Stimulated activated CD8-positive, alpha-beta memory T cell treated with anti-CD3 and anti-CD28 coated beads, Interleukin-7, amount 100 ng/mL, for 24 hours (primary cell): ENCODE data around the gene PRDM10.

Experiments
- DNase-seq: peaks from one replicate; pipeline ENCODE4 v3.0.0-alpha.2; 2020; ENCODE audit warnings: low read depth

The PRDM10 gene

DNA sequence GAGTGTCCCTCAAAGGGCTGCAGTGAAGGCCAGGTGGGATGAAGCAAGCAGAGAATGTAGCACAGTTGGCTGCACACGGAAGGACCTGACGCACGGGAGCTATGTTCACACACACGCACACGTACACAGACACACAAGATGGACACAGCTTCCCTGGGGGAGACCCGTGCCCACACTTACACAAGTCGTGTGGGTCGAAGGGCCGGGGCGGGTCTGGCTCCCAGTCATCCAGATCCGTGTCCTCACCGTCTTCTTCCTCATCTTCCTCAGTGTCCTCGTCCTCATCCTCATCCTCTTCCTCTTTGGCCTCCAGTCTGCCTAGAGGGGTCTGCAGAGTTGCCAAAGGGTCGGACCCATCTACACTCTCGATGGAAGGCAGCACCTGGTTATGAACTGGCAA lies 55.7 kb downstream of the PRDM10 start:
- no peak for DNase-seq

DNA sequence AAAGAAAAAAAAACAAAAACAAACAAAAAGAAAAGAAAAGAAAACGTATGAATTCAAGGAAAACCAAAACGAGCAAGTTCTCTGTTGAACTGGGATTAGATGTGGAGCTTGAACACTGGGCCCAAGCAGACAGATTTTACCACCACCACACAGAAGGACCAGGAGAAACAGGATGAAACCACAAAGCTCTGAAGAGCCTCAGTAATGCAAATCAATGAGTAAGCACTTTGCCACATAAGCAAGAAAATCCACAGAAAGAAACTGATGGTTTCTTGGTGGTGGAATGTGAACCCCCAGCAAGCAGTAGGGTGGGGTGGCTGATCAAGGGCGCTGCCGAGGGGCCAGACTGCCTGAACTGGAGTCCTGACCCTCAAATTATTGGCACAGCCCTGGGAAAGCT lies 56.4 kb downstream of the PRDM10 start:
- DNase-seq, result no peak

DNA sequence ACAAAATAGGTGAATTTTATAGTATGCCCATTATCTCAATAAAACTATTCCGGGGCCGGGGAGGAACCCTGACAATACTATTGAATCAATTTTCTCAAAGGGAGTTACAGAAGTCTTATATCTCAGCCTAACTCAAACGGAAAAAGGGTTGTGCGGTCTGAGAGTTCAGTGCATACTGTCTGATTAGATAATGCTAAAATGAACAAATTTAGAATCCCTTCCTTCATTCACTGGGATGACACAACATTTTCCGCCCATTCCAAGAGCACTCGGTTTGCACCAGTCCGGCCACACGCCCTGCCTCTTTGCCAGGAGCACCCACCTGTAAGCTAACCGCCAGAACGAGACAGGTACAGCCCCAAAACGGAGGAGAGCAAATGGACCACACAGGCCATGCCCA lies 57.3 kb downstream of the PRDM10 start:
- no peak for DNase-seq

DNA sequence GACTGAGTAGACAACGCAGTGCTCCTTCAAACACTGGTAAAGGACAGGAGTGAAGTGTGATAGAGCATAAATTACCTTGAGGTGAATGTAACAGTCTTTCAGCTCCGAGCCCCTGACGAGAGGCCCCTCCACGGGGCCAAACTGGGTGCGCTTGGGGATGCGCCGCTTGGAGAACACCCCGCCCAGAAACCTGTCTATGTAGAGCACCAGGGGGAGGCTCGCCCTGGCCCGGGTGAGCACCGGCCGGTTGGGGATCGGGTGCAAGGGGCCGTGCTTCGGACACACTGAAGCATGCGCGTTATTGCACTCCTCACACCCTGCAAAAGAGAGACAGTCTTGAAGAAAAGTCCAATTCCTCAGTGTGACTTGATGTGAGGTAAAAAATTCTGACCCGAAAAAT lies 57.9 kb downstream of the PRDM10 start:
- no peak for DNase-seq

DNA sequence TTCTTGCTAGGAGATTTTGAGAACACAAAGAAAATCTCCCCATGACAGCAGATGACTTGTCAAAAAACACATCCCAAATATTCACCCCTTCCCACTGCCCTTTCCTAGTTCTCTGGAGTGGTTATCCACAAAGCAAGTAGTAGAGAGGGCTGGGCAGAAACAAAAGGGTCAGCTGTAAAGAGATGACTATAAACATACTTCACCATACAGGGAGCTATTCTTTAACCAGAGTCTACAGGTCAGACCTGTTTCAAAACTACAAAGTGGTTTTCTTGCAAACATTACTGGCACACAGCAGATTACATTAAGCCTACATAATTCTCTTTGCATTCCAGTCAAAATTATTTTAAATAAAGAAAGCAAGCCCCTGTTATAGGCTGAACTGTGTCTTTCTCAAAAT lies 59.6 kb downstream of the PRDM10 start:
- DNase-seq, result no peak

DNA sequence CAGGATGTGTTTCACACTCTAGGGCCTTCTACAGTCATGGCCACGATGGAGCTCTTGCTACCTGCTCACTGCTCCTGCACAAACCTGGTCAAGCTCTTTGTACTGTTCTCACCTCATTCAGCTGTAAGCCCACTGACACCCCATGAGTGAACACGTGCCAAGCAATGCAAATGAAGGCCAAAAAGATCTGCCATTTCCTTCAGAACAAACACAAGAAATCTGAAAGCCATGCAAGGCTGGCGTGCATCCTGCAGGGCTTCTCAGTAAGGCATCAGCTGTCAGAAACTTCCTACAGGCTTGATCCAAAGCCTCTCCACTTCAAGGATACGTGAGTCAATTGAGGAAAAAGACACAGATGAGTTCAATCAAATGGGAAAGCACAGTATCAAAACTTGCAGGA lies 63.1 kb downstream of the PRDM10 start:
- DNase-seq, result no peak

DNA sequence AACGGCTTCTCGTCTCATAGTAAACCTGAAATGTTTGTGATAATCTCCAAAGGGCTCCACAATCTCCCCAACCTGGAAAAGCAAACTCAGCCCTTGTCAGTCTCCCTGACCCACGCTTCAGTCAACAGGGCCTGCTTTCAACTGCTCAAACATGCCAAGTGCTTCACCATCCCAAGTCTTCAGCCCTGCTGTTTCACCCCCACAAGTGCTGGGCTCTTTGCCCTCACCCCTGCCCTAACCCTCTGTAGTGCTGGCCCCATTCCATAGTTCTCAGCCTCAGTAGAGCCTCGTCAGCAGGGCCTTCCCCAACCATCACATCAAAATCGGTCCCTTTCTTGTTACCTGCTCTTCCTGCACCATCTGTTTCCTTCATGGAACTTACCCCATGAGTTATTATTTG lies 63.9 kb downstream of the PRDM10 start:
- no peak for DNase-seq

DNA sequence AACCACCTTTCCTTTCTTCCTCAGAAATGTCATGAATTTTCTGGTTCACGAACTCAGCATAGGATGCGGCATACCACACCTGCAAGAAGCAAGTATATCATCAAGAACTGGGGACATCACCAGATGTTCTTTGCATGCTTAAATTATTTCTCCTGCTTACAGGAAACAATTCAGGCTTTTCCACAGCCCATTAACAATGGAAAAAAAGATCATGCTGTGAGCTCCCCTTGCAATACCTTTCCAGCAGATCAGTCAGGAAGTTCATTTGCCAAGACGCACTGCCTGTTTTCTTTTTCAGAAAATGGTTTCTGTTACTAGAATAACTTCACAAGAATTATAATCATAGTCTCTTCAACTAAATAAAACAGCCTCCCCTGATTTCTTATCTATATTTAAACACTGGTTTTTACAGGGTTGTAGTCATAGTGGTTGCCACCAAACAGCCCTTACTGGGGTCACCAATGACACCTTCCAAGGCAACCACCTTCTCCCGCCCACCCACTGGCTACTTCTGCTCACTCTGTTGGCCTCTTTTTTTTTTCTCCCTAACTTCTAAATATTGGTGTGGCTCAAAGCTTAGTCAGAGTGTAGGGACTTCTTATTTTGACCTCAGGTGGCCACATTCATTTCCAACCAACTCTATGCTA lies 64.9 kb downstream of the PRDM10 start:
- no peak for DNase-seq

DNA sequence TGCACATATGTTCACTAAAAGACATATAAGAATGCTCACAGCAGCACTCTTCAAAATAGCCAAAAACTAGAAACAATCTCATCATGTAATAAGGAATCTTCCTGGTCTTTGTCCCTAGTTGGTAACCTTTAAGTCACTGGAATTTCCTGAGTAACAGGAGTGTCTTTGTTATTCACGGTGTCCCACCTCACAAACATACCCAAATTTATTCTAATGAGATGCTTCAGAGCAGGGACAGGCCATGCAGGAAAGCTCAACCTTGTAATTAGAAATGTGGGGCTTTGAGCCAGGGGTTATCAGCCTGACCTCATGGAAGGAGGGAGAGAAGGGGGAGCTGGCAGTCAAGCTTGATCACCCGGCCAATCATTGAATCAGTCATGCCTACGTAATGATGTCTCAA lies 66.9 kb downstream of the PRDM10 start:
- DNase-seq, result no peak

DNA sequence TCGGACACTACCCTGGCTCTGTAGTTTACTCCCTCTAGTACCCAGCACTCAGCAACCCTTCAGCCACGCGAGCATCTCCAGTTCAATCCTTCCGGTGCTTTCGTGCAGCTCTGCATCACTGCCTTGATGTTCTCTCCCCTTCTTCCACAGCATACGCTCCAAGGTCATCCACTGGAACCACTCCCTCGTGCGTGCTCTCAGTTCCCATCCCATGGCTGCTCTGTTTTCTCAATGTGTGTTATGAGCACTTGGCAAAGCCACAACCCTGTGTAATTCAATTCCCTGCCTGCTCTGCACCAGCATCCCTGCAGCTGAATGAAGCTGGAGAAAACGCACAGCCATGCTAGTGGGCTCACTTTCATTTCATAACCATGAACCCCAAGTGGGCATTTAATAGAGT lies 68.7 kb downstream of the PRDM10 start:
- no peak for DNase-seq

DNA sequence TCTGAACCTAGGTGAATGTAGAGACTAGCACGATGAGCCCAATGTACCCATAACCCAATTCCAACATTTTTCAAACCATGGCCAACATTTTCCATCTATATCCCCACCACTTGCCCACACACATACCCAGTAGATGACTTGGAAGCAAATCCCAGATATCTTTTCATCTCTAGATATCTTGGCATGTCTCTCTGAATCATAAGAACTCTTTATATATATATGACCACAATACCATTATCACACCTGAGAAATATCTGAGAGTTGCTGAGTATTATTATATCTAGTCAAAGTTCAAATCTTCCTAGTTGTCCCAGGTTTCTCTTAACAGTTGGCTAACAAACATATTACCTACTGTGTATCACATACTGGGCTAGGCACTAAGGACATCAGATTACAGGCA lies 69.4 kb downstream of the PRDM10 start:
- DNase-seq, result no peak

DNA sequence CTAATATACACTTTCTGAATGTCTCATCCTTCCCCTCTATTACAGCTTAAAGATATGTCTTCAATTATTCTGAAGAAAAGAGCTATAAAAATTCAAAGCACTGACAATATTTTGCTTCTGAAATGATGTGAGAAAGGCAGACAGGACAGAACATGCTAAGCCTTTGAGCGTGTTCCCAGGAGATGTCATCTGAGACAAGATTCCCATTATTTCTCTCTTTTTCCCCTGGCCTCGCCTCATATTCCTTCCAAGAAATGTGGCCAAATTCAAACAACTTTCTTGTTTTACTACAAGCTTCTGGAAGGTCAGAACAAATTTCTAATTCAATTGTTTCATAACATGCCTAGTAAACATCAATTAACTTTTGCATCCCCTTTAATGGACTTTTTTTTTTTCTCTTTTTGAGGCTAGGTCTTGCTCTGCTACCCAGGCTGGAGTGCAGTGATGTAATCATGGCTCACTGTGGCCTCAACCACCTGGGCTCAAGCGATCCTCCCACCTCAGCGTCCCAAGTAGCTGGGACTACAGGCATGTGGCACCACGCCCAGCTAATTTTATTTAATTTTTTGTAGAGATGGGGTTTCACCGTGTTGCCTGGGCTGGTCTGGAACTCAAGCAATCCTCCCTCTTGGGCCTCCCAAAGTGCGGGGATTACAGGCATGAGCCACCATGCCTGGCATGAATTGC lies 70.1 kb downstream of the PRDM10 start:
- no peak for DNase-seq

DNA sequence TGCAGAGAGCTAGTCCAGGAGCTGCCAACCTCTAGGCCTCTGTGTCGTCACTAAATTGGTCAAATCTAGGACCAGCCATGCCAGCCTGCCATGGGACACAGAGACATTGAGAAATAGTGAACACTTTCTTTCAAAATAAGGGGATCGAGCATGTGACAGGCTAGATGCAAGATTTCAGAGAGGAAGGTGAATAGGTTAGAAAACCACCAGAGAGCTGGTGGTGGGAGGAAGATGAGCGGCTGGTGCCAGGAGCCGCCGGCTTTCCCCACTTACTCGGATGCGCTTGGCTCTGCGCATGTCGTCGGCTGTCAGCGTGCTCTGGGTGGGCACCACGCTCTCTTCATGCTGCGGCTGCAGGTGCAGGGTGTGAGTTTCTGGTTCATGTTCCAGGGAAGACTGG lies 71.9 kb downstream of the PRDM10 start:
- DNase-seq, result no peak

DNA sequence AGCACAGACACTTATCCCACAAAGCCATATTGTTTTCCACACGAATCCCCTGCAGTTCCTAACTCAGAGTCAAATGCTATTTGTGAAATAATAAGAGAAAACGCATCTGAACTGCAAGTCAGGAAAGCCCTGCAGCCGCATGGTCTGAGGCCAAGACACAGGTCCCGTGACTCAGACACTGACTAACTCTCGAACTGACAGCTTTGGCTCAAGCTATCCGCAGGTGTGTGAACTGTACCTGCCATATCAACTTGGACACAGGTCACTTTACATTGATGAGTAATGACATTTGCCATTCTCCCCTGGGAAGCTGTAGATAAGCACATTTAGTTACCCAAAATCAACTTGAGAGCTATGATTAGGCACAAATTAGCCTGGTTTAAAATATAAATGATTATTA lies 72.3 kb downstream of the PRDM10 start:
- DNase-seq, result no peak

DNA sequence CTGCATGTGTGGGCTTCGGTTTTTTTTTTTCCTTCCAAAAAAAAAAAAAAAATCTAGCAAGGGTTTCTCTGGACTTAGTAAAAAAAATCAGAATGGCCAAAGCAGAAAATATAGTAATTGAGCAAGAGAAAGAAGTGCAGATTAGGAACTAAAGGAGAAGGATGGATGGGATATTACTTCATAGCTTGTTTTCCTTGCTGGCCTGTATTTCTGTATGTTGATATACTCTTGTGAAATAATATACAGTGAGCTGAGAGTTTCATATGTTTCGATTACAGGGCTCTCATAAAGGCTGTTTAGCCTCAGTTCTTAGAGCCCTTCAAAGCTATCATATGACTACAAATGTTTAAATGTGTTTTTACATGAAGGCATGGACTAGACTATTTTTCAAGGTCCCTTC lies 72.9 kb downstream of the PRDM10 start:
- DNase-seq, result no peak

DNA sequence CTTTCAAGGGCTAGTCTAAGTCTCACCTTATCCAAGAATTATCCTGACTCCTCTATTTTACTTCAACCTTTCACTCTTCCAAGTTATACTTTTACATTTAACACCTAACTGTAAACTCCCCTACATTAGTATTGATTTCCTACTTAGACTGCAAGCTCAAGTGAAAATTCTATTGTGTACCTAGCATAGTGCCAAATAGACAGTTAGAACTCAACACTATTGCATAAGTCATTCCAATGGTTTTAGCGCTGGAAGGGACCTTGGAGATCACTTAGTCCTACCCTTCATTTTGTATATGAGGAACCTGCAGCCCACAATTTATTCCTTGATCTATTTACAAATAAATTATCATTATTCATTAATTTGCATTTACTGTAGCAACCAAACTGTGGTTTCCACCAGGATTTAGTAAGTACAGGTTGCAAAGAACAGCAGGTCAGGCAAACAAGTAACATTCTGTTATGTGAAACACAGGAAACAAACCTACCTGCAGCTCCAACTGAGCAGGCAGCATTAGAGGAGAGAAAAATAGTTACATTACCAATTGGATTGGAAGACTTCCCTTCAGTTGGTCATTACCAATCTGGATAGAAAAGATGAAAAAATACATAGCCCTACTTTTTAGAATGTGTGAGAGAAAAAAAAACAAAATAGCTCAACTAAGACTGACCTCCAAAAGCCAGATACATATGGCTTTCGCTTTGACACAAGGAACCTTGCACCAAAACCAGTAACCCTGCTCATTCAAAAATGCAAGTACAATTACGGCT lies 73.5 kb downstream of the PRDM10 start:
- no peak for DNase-seq

DNA sequence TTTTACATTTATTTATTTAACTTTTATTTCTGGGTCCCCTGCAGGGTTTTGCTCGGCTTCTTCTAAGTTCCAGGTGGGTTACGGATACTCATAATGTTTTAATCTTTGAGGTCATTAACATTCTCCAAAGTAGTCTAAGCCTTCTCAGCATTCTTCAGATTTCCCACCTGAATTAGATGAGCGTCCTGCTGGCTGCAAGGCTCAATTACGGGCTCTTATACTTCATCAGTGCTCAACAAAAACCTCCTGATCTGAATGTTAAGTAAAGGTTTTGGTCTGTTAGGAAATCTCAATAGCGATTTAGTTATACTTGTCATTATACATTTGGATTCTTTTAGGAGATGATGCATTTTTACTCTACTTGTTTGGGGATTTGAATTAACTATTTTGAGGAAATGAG lies 80.0 kb downstream of the PRDM10 start:
- DNase-seq, result no peak

DNA sequence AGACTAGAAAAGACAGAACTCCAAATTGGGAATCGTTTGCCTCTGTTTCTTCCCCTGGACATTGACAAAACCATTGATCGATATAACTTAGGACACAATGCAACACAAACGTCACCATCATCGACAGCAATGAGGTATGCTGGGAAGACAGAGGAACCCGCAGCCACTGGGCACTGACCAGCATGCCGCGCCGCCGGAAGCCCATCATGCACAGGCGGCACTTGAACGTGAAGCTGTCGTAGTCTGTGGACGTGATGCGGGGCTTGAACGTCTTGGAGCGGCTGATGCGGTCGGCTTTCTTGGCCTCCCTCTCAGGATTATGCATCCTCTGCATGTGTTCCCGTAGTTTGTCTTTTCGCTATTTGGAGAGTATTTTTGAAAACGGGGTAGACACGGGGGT lies 84.3 kb downstream of the PRDM10 start:
- no peak for DNase-seq

DNA sequence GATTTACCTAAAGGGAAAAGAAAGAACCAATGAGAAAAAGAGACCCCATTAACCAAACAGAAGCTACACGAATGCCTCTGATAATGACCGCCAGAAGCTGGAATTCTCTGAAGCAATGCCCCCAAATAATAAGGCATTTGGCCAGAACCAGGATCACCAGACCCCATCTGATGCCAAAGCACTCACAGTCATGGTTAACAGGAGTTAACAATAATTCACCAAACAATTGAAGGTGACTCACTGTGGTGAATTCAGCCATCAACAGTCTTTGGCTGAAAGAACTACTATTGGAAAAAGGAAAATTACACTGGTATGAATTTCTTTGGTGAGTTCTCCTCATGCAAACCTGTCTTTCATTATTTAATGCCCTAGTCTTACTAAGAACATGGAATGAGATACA lies 85.4 kb downstream of the PRDM10 start:
- no peak for DNase-seq

DNA sequence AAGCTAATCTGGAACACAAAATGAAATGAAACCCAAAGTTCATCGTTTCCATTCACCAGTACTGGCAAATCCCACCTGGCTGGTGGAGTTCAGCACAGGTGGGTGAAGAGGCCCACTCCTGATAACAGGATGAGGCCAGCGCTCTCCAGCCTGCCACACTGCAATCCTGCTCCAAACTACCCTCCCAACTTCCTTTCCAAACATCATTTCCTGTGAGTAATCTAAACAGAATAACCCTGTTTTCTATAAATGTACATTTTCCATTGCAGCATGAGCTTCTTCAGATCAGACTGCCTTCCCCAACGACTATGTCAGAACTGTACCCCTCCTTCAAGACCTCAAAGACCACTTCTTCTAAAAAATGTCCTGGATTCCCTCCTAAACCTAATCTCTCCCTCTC lies 91.3 kb downstream of the PRDM10 start:
- DNase-seq, result no peak

DNA sequence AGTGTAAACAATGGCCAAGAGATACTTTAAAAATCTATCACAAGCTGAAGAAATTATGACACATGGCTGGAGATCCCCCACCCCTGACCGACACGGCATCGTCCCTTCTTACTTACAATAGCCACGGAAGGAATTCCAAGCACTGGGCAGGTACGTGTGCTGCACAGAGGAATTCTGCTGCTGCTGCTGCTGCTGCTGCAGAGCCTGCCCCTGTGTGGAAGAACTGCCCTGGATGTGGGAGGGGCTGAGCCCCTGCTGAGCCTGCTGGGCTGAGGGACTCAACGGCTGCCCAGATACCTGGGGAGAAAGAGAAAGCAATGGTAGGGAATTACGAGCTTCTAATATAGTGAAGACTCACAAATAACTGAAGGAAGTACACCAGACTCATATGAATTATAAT lies 92.3 kb downstream of the PRDM10 start:
- DNase-seq, result no peak

DNA sequence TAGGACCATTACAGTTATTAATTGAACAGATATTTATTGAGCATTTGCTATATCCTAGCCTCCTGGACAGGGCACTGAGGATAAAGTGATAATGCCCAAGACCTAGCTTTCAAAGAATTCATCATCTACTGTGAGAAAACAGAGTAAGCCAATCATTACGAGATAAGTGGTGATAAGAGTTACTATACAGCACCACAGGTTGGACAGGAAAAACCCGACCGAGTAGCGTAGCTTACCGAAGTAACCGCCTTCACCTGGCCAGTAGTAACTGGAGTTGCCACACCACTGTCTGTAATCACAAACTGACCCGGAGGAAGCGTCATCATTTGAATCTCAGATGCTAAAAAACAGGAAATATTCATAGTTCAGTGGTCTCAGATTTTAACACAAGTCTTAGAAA lies 97.2 kb downstream of the PRDM10 start:
- no peak for DNase-seq

DNA sequence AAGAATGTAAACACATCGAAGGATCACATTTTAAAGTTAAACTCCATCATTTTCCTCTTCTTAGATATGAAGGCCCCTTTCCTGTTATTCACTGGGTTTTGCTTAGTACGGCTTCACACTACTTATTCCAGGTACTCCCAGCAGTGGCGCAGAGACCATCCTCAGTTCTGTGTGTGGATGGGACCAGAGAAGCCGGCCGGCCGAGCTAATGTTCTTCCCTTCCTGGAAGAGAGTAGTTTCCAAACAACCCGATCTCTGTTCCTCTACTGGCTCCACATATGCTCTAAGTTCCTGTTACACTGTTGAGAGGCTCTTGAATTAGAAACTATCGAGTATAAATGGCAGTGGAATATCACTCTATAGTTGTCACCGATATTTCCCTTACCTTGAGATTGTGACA lies 106.6 kb downstream of the PRDM10 start:
- DNase-seq, result no peak
